Measurements from ENCODE around the gene PSMC6. TPM values are rescaled to one million over a fixed set of nuclear protein-coding genes. Genes with fewer than 3 reads are reported as not detected.
A peak's percentile ranks its signal among the peaks of the same experiment; 100 is the strongest.

The PSMC6 gene
- polyA plus RNA-seq, 3 donors: 46.9 to 64.3 (median 48.6) TPM

DNA sequence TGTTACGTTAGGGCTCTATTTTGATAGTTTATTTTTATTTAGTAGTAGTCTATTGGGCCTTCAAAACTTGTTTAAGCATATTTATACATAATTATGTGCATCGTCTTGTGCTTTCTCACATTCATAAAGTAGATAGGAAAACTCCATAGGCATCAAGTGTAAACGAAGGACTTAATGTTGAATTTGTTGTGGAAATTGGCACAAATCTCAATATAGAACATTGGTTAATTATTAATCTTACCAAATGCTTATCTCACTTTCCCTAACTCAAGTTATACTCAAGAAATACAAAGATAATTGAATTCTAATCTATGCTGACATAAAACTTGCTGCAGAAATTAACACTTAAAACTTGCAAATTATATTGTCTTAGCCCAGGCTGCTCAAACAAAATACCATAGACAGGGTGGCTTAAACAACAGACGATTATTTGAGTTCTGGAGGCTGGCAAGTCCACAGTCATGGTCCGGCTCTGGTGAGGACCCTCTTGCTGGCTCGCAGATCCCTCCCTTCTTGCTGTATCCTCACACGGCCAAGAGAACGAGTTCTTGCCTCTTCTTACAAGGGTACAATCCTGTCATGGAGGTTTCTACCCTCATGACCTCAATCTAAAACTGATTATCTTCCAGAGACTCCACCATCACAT lies 41.8 kb downstream of the PSMC6 start:
- 95% methylated on average over 4 of the region's 8 CpGs for WGBS (ENCODE audit: insufficient coverage)

DNA sequence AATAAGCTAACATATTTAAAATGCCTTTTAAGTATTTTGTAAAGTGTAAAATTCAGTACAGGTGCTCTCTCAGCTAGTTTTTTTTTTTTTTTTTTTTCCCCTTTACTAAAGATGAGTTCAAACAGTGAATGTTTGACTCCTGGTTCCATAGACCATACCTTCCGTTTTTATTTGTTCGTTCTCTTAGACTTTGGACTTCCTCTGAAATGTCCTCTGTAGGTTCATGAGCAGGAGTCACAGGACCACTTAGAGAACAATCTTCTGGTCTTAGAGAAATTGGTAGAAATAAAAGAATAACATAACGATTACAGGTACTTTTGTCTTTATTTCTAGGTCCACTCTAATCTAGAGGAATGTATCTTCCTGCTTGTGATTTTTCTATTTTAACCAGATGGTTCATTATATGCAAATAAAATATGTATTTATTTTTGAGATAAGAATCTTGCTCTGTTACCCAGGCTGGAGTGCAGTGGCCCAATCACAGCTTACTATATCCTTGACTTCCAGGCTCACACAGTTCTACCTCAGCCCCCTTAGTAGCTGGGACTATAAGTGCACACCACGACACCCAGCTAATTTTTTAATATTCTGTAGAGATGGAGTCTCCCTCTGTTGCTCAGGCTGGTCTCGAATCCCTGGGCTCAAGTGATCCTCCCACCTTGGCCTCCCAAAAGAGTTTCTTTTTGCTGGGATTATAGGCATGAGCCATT lies 48.8 kb downstream of the PSMC6 start:
- Histone ChIP-seq H3K79me2 (ENCODE audit: insufficient read depth, low read length) (no peaks in the 10 kb centered on the region), H3K4me3 (replicated peaks in 1 of 3; ENCODE audit: low read depth in 2 of 3, low read length in 3 of 3) (no peak overlapping the region), H3K36me3 (replicated peaks in 1 of 2; ENCODE audit: control insufficient read depth in 1 of 2, insufficient read depth in 2 of 2, low read length in 2 of 2) (peaks cover 38 to 50% of the 10 kb centered on the region in 2 donors), H2AFZ (ENCODE audit: insufficient read depth, low read depth, low read length, poor library complexity, severe bottlenecking) (no peak overlapping the region), H3K4me1 (ENCODE audit: control insufficient read depth in 1 of 2, insufficient read depth in 2 of 2, low read length in 2 of 2) (no peaks in the 10 kb centered on the region), H3K27ac (ENCODE audit: low read depth in 1 of 2, low read length in 2 of 2) (no peak overlapping the region), H3K27me3 (ENCODE audit: control insufficient read depth in 2 of 2, insufficient read depth in 2 of 2, low read length in 2 of 2) (no peaks in the 10 kb centered on the region), H3K9ac (ENCODE audit: insufficient read depth, low read length, poor library complexity, severe bottlenecking) (no peak overlapping the region), H3K9me3 (replicated peaks in 1 of 2; ENCODE audit: control insufficient read depth in 1 of 2, insufficient read depth in 1 of 2, low read length in 2 of 2) (no peaks in the 10 kb centered on the region), H4K20me1 (ENCODE audit: insufficient read depth, low read length) (no peaks in the 10 kb centered on the region), H3K4me2 (replicated peaks; ENCODE audit: extremely low read depth, low read length, poor library complexity, severe bottlenecking) (no peak overlapping the region)
- Mint-ChIP-seq H3K36me3 (peaks cover 22 to 44% of the 10 kb centered on the region in 2 donors), H3K4me3 (no peak overlapping the region), H3K27me3 (ENCODE audit: low read depth in 3 of 3) (peaks cover 0 to 3% (median 0%) of the 10 kb centered on the region in 3 donors), H3K9me3 (no peaks in the 10 kb centered on the region), H3K4me1 (no peaks in the 10 kb centered on the region), H3K27ac (peak overlapping the region in 1 of 7 donors; percentile 50)
- TF ChIP-seq, protein P1, sequence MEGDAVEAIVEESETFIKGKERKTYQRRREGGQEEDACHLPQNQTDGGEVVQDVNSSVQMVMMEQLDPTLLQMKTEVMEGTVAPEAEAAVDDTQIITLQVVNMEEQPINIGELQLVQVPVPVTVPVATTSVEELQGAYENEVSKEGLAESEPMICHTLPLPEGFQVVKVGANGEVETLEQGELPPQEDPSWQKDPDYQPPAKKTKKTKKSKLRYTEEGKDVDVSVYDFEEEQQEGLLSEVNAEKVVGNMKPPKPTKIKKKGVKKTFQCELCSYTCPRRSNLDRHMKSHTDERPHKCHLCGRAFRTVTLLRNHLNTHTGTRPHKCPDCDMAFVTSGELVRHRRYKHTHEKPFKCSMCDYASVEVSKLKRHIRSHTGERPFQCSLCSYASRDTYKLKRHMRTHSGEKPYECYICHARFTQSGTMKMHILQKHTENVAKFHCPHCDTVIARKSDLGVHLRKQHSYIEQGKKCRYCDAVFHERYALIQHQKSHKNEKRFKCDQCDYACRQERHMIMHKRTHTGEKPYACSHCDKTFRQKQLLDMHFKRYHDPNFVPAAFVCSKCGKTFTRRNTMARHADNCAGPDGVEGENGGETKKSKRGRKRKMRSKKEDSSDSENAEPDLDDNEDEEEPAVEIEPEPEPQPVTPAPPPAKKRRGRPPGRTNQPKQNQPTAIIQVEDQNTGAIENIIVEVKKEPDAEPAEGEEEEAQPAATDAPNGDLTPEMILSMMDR (IDR thresholded peaks at IDR 0.05): no peak
- DNase-seq: no peak
- no CpG with 5 or more reads among the region's 5 CpGs for WGBS (ENCODE audit: insufficient coverage)
- intact Hi-C loops (cut with micrococcal nuclease): loop anchor here in 1 of 2 donors (2.0 kb wide), 1 partner anchor 13 kb away; no protein-coding TSS in a partner anchor

More for the DNA sequence above, 41.8 kb downstream of the PSMC6 start:
- TF ChIP-seq, protein P1 (IDR thresholded peaks at IDR 0.05): no peak
- no peak overlapping the region for H3K4me3 Mint-ChIP-seq
- H3K4me3 ChIP-seq (replicated peaks in 1 of 3; ENCODE audit: low read depth in 2 of 3, low read length in 3 of 3): no peak overlapping the region
- H2AFZ ChIP-seq (ENCODE audit: insufficient read depth, low read depth, low read length, poor library complexity, severe bottlenecking): no peak overlapping the region
- intact Hi-C loops (cut with micrococcal nuclease): loop anchor here in 1 of 2 donors (10.0 kb wide), 1 partner anchor 46 kb away; the partner anchor contains the start of gene GNPNAT1
- no peak overlapping the region for H3K27ac ChIP-seq (ENCODE audit: low read depth in 1 of 2, low read length in 2 of 2)
- DNase-seq: no peak
- no peaks in the 10 kb centered on the region for H3K27me3 ChIP-seq (ENCODE audit: control insufficient read depth in 2 of 2, insufficient read depth in 2 of 2, low read length in 2 of 2)
- H3K79me2 ChIP-seq (ENCODE audit: insufficient read depth, low read length): peaks cover 16% of the 10 kb centered on the region
- H3K36me3 Mint-ChIP-seq: peaks cover 38 to 48% of the 10 kb centered on the region in 2 donors
- H3K4me2 ChIP-seq (replicated peaks; ENCODE audit: extremely low read depth, low read length, poor library complexity, severe bottlenecking): no peak overlapping the region
- H3K9me3 Mint-ChIP-seq: peaks cover 0 to 2% (median 0%) of the 10 kb centered on the region in 7 donors
- no peaks in the 10 kb centered on the region for H4K20me1 ChIP-seq (ENCODE audit: insufficient read depth, low read length)
- peaks cover 0 to 3% (median 0%) of the 10 kb centered on the region in 3 donors for H3K27me3 Mint-ChIP-seq (ENCODE audit: low read depth in 3 of 3)
- H3K4me1 ChIP-seq (ENCODE audit: control insufficient read depth in 1 of 2, insufficient read depth in 2 of 2, low read length in 2 of 2): no peaks in the 10 kb centered on the region
- no peaks in the 10 kb centered on the region for H3K9me3 ChIP-seq (replicated peaks in 1 of 2; ENCODE audit: control insufficient read depth in 1 of 2, insufficient read depth in 1 of 2, low read length in 2 of 2)
- peak overlapping the region in 2 of 7 donors; percentile 30 to 54 for H3K27ac Mint-ChIP-seq
- H3K4me1 Mint-ChIP-seq: no peaks in the 10 kb centered on the region
- peaks cover 59 to 70% of the 10 kb centered on the region in 2 donors for H3K36me3 ChIP-seq (replicated peaks in 1 of 2; ENCODE audit: control insufficient read depth in 1 of 2, insufficient read depth in 2 of 2, low read length in 2 of 2)
- no peak overlapping the region for H3K9ac ChIP-seq (ENCODE audit: insufficient read depth, low read length, poor library complexity, severe bottlenecking)

Measured in CD14-positive monocyte (primary cell).